ENCODE measurements around the gene FCHO1. TPM values are rescaled to one million over a fixed set of nuclear protein-coding genes. Genes with fewer than 3 reads are reported as not detected.

Gene FCHO1
- total and polyA plus RNA-seq, 2 donors (not counting 3 experiments of a cell fraction or from before 2014, with no cell fraction given) = 0.66 to 1.6 TPM

GRCh38 chr19:17725422-17726078, 25.7 kb upstream of the FCHO1 start:
- H3K27me3 ChIP-seq (ENCODE audit: control insufficient read depth in 2 of 2, insufficient read depth in 2 of 2, low read length in 2 of 2) = no peaks in the 10 kb centered on the region
- no peak overlapping the region for H3K4me2 ChIP-seq (ENCODE audit: insufficient read depth, low read length)
- no peaks in the 10 kb centered on the region for H3K9me3 ChIP-seq (replicated peaks; ENCODE audit: control insufficient read depth, insufficient read depth, low read length)
- H3K9ac ChIP-seq (replicated peaks; ENCODE audit: extremely low read depth, insufficient read depth, low read length) = no peak overlapping the region
- H3K9me1 ChIP-seq (replicated peaks; ENCODE audit: control insufficient read depth, extremely low read depth, insufficient read depth, low read length) = no peaks in the 10 kb centered on the region
- H2AFZ ChIP-seq (ENCODE audit: low read depth, low read length) = no peak overlapping the region
- peaks cover 23% of the 10 kb centered on the region for H3K4me1 ChIP-seq (ENCODE audit: control insufficient read depth, extremely low read depth, insufficient read depth, low read length)
- intact Hi-C loops (cut with micrococcal nuclease) (no loop called here), dilution Hi-C loops (cut with MboI; ENCODE audit: extremely low pct_ligation_motif_present, low sequenced_read_pairs) (no loop called here)
- POLR2A ChIA-PET = no interaction called here
- FAIRE-seq = no peak
- no peak overlapping the region for H3K27ac ChIP-seq (ENCODE audit: insufficient read depth, low read depth, low read length)
- TF ChIP-seq POLR2A (IDR thresholded peaks at IDR 0.05; ENCODE audit: low read depth, low read length) (no peak), JUN (IDR thresholded peaks at IDR 0.05; ENCODE audit: borderline replicate concordance, insufficient read depth, insufficient read length, low read depth) (no peak), MYC (IDR thresholded peaks at IDR 0.05; ENCODE audit: low read depth, low read length) (no peak), CTCF (IDR thresholded peaks at IDR 0.05; ENCODE audit: extremely low read depth in 1 of 2, insufficient read depth in 1 of 2, low read depth in 1 of 2, low read length in 2 of 2) (peak; percentile 24 to 32)
- no peaks in the 10 kb centered on the region for H4K20me1 ChIP-seq (replicated peaks; ENCODE audit: control insufficient read depth, extremely low read depth, insufficient read depth, low read length)
- BruUV-seq (replicated peaks) = no TSS peak
- CTCF ChIA-PET = interaction anchor here (0.7 to 3.3 kb wide), 3 partner anchors 9 to 41 kb away, joined by 3 to 20 read pairs (median 3); no protein-coding TSS in a partner anchor
- DNase-seq (ENCODE audit: low read depth, low spot score) = no peak
- H3K36me3 ChIP-seq (ENCODE audit: control insufficient read depth in 2 of 2, extremely low read depth in 1 of 2, insufficient read depth in 2 of 2, low read length in 2 of 2) = peaks cover 32 to 52% of the 10 kb centered on the region in 2 experiments
- H3K4me3 ChIP-seq (replicated peaks in 1 of 3; ENCODE audit: insufficient read depth in 1 of 3, low read depth in 1 of 3, low read length in 3 of 3) = no peak overlapping the region
- H3K79me2 ChIP-seq (ENCODE audit: control insufficient read depth, insufficient read depth, low read length) = peaks cover 97% of the 10 kb centered on the region

GRCh38 chr19:17726136-17726741, 25.0 kb upstream of the FCHO1 start:
- Histone ChIP-seq H3K79me2 (ENCODE audit: control insufficient read depth, insufficient read depth, low read length) (peaks cover 97% of the 10 kb centered on the region), H3K27ac (ENCODE audit: insufficient read depth, low read depth, low read length) (no peak overlapping the region), H3K9me3 (replicated peaks; ENCODE audit: control insufficient read depth, insufficient read depth, low read length) (no peaks in the 10 kb centered on the region), H3K4me2 (ENCODE audit: insufficient read depth, low read length) (no peak overlapping the region), H3K36me3 (ENCODE audit: control insufficient read depth in 2 of 2, extremely low read depth in 1 of 2, insufficient read depth in 2 of 2, low read length in 2 of 2) (peaks cover 36 to 52% of the 10 kb centered on the region in 2 experiments), H3K9me1 (replicated peaks; ENCODE audit: control insufficient read depth, extremely low read depth, insufficient read depth, low read length) (no peaks in the 10 kb centered on the region), H4K20me1 (replicated peaks; ENCODE audit: control insufficient read depth, extremely low read depth, insufficient read depth, low read length) (no peaks in the 10 kb centered on the region), H3K4me3 (replicated peaks in 1 of 3; ENCODE audit: insufficient read depth in 1 of 3, low read depth in 1 of 3, low read length in 3 of 3) (no peak overlapping the region), H3K9ac (replicated peaks; ENCODE audit: extremely low read depth, insufficient read depth, low read length) (no peak overlapping the region), H3K27me3 (ENCODE audit: control insufficient read depth in 2 of 2, insufficient read depth in 2 of 2, low read length in 2 of 2) (no peaks in the 10 kb centered on the region), H2AFZ (ENCODE audit: low read depth, low read length) (no peak overlapping the region), H3K4me1 (ENCODE audit: control insufficient read depth, extremely low read depth, insufficient read depth, low read length) (peaks cover 16% of the 10 kb centered on the region)
- CTCF ChIA-PET = interaction anchor here (0.9 to 3.3 kb wide), 2 partner anchors 22 to 40 kb away, joined by 3 to 20 read pairs; no protein-coding TSS in a partner anchor
- BruUV-seq (replicated peaks) = no TSS peak
- POLR2A ChIA-PET = no interaction called here
- no peak for FAIRE-seq
- intact Hi-C loops (cut with micrococcal nuclease) (no loop called here), dilution Hi-C loops (cut with MboI; ENCODE audit: extremely low pct_ligation_motif_present, low sequenced_read_pairs) (no loop called here)
- TF ChIP-seq POLR2A (IDR thresholded peaks at IDR 0.05; ENCODE audit: low read depth, low read length) (no peak), POLR2AphosphoS5 (IDR thresholded peaks at IDR 0.05; ENCODE audit: insufficient read depth, low read depth, low read length) (no peak), FOS (IDR thresholded peaks at IDR 0.05; ENCODE audit: borderline replicate concordance, insufficient read depth, low read length) (no peak)
- no peak for DNase-seq (ENCODE audit: low read depth, low spot score)
